GM21381 (cell line): ENCODE data around the gene RHOG.

Experiments used
- ATAC-seq: cut with Tn5 transposase; IDR thresholded peaks from one replicate; pipeline ENCODE4 v1.9.1; 2021; ENCODE audit warnings: mild to moderate bottlenecking, moderate library complexity; ENCODE audit not compliant: unreplicated experiment

RHOG gene

DNA sequence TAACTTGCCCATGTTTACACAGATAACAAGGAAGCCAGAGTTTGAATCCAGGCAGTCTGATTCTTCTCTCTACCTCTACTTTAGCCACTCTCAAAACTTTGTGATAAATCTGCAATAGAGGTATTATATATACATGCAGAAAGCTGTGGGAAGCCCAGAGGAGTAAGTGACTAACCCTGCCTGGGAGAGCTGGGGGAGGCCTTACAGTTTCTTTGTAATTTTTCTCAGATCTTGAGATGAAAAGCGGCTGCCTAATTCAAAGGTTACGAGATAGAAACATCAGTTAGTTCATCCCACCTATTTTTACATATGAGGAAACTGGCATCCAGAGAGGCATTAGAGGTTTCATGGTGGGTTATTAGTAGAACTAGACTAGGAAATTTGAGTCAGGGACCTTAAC lies 19.6 kb upstream of the RHOG start:
- ATAC-seq, result no peak

DNA sequence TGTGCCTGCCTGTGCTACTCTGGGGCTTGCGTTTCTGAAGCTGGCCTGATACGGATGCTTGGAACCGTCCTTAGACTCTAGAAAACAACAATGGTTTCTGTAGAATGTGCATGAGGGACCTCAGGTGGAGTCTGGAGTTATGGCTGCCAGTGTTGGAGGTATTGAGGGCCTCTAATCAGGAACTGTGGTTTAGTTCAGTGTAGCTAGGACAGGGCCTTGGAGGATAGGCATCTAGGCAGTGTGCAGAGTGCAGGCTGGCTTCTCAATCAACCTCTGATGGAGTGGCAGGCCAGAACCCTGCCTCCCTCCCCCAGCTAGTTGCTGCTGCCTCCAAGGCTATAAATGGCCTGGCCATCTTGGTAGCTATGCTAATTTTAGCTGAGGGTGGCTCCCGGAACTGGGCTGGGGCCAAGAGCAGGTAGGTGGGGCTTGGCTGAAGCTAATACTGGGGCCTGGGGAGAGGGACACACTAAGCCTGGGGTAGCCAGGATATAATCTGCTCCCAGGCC lies 18.7 kb upstream of the RHOG start:
- ATAC-seq, result no peak

DNA sequence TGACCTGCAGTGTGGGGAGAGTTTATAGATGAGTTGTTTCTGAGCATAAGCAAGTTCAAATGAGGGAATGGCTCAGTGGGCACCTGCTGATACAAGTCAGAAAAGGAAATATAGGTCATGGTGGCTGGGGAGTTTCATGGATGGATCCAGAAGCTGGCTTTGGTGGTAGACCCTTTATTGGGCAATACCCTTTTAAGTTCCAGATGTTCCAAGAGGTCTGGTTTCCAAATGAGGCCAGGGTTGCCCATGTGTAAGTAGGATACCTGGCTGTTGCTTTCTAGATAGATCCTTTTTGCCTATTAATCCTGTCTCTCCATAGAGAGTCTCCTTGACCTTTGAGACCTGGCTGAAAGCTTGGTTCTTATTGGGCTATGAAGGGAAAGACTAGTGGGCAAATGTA lies 16.9 kb upstream of the RHOG start:
- no peak for ATAC-seq

DNA sequence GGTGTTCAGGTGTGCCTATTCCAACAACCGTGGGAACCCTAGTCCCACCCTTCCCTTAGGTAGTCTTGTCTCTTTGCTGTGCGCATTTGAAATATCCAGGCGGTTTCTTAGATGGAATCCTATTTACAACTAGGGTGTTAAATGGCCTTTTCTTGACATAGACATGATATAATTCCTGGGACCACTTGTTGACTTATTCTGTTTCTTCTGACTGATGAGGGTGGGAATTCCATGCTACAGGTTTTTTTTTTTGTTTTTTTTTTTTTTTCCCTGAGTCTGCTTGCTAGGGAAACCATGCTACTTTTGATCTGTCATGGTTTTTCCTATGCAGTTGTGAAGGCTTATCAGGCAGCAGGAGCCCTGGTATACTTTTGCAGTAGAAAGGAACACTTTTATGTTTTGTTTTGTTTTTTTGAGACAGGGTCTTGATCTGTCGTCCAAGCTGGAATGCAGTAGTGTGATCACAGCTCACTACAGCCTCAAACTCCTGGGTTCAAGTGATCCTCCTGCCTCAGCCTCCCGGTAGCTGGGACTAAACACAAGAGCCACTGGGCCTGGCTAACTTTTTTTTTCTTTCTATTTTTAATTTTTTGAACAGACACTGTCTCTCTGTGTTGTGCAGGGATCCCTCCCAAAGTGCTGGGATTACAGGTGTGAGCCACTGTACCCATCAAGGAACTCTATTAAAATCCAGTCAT lies 16.2 kb upstream of the RHOG start:
- no peak for ATAC-seq

DNA sequence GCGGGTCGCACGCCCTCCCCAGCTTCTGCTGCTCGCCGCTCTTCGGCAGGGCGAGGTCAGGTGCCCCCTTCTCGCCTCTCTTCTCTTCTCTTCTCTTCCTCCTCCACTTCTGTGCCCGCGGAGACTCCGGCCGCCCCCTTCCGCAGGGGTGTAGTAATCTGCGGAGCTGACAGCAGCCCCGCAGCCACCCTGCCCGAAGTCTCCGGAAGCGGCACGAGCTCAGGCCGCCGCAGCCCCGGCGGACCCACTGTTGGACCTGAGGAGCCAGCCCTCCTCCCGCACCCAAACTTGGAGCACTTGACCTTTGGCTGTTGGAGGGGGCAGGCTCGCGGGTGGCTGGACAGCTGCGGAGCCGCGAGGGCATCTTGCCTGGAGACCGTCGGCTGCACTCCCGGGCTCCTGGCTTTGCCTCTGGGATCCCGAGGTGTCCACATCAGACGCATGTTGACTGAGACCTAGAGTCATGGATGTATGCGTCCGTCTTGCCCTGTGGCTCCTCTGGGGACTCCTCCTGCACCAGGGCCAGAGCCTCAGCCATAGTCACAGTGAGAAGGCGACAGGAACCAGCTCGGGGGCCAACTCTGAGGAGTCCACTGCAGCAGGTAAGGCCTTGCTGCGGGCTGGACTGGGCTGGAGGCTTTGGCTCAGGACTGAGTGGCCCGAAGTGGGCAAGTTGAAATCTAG lies 15.2 kb upstream of the RHOG start:
- ATAC-seq, result peak; percentile 20

DNA sequence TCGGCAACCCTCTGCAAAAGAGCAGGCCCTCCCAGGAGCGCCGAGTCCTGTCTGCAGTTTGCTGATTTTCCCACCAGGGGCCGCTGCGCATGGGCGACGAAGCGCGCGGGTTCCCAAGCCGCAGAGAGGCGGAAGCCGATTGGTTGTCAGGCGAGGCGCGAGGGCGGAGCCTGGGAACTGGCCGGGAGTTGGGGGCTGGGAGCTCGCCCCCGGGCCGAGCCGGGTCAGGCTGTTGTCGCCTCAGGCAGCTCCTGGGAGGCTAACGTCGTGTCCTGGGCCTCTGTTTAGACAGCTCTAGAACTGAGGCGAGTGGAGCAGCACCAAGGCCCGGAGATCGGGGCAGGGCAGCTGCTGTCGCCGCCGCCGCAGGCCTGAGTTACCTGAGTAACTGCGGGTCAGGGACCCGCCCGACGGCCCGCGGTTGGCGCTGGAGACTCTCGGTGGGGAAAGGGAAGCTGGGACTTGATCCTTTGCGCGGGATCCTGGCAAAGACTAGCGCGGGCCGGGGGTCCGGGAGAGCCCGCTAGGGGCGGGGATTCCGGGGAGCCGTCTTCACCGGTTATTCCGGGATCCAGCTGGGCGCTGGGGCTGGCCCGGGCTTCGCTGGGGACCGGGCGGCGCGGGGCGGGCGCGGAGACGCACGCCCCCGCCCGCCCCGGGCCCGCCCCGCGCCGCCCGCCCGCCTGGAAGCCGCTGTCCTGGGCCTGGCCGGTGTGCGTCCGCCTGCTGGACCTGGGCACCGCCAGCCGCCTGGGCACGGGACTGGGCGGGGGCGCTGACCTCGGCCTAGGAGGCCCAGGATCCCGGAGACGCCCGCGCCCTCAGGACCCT lies 14.4 kb upstream of the RHOG start, which contains the start of gene STIM1:
Gene STIM1 (plus strand): TSS at position 688 of the 831 bp plus-strand sequence. CDS start 607 bp downstream, outside the sequence.
- ATAC-seq, result peak; percentile 52

DNA sequence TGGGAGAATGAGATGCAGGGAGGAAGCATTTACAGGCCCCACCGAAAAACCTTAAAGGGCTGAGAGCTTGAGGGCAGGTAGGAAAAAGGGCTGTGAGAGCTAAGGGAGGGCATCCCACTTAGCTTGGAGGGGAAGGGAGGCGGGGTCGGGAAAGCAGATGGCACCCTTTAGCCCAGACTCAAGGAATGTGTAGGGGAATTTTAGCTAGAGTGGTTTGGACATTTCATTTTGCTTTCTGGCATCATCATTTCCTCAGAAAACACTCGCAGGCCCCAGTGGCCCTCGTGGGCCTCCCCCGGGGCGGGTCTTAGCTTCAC lies 13.9 kb upstream of the RHOG start:
- no peak for ATAC-seq

DNA sequence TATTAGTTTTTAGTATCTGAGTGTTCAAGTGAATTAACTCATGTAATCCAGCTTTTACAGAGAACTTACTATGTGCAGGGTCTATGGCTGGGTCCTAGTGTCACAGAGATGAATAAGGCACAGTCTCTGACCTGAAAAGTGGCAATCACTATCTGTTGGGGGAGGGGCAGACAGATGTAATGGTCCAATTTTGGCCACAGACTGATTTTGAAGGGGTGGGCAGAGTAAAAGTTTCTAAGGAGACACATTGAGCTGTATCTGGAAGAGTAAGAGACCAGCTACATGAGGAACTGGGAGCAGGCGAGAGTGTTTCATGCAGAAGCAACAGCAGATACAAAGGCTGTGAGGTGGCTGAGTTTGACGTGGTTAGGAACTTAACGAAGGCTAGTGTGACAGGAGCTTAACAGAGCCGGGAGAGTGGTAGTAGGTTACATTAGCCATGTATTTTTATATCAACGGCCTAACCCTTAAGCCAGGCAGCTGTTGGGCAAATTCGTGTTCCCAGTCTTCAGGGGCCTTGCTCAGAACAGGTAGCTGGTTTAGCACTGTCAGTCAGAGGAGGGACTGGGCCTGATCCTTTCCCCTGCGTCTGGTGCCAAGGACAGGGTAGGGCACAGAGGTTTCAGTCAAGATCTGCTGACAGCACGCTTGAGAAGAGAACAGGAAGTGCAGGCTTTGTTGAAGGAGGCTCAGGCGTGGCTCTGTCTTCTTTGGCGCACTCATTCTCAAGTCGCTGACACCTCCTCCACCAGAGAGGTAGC lies 13.3 kb upstream of the RHOG start:
- ATAC-seq, result peak; percentile 36

DNA sequence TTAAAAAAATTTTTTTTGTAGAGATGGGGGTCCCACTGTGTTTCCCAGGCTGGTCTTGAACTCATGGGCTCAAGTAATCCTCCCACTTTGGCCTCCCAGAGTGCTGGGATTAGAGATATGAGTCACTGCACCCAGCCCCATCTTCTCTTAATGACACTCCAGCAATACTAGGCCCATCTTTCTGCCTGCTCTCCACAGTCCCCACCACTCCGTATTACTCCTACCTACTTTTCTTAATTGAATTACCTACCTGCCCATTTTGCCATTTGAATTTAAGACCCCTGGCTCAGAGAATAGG lies 12.7 kb upstream of the RHOG start:
- ATAC-seq, result no peak

DNA sequence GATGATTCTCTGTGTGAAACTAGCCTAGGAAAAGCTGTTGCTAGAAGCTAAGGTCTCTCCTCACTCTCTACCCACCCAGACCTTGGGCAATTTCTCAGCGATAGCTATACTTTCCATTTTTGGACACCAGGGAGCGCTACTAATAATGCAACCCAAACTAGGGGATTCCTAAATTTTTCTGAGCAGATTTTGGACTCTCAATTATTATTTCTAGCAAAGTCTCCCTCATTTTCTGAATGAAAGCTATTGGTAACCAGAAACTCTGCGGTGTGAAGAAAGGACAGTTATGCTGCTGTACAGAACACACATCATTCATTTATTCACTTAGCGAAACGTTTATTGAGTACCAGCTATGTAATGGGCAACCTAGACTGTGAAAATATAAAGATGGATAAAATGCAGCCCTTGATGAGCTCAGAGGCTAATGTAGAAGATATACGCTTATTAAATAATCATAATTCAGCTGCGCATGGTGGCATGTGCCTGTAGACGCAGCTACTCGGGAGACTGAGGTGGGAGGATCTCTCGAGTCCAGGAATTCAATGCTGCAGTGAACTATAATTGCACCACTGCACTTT lies 8.6 kb upstream of the RHOG start:
- ATAC-seq, result no peak

DNA sequence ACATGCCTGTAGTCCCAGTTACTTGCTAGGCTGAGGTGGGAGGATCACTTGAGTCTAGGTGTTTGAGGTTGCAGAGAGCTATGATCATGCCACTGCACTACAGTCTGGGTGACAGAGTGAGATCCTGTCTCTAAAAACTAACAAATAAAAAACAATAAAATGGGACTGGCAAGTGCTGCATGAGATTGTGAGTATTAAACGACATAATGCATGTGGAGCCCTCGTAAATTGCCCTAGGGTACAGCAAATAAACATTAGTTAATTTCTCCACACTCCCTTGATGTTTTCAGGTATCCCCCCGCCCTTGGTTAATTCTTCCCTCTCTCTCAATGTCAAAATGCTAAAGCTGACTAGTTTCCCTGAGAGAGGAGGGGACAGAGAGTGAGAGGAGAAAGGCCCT lies 4.9 kb upstream of the RHOG start:
- ATAC-seq, result no peak

DNA sequence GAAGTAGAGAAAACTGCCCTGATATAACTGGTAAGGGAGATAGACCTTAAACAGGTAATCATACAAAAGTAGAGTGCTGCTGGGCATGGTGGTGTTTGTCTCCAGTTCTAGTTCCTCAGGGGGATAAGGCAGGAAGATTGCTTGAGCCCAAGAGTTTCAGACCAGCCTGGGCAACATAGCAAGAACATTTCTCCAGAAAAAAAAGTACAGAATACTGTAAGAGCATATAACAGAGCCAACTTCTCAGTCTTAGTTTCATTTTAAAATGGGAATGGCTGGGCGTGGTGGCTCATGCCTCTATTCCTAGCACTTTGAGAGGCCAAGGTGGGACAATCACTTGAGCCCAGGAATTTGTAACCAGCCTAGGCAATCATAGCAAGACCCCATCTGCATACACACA lies 4.5 kb upstream of the RHOG start:
- no peak for ATAC-seq

DNA sequence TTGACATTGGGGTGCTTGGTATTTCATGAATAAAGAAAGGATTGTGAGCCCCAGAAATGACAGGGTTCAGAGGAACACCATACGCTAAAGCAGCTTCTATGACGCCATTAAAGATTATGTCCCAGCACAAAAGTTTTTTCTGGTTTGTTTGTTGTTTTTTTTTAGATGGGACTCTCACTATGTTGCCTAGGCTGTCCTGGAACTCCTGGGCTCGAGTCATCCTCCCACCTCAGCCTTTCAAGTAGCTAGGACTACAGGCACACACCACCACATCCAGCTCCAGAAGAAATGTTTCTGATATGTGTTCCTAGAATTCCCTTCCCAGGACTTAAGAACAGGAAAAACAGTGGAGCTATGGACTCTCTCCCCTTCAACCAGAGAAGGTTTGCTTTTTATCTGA lies 2.6 kb upstream of the RHOG start:
- ATAC-seq, result no peak

DNA sequence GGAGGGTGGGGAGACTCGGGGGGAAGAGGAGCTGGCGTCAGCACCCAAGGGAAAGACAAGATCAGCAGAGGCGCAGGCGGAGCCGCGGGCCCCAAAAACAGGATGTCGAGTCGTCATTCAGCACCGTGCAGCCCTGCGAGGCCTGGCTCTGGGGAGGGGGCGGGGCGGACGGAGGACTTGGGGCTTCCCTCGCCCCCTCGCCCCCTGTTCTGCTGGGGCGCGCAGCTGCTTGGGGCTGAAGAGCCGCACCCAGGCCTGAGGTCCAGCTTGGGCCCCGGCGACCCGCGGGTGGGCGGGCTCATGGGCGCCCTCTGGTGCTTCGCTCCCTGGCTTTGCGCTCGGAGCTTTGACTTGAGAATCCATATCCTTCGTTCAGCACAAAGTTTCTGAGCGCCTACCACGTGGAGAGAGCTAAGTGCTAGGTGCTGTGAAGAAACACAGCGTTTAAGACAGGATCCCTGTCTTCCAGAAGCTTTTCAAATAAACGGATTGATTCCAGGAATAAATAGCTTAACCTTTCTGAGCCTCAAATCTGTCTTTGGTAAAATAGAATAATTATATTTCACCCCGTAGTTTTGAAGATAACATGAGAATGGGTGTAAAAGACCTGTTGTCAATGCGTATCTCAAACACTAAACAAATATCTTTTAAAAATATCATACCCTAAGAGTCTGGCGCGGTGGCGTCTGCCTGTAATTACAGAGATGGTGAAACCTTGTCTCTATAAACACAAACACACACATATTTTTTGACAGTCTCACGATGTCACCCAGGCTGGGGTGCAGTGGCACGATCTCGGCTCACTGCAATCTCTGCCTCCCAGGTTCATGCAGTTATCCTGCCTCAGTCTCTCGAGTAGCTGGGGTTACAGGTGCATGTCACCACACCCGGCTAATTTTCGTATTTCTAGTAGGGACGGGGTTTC lies 929 bp upstream of the RHOG start:
- ATAC-seq, result peak; percentile 49

DNA sequence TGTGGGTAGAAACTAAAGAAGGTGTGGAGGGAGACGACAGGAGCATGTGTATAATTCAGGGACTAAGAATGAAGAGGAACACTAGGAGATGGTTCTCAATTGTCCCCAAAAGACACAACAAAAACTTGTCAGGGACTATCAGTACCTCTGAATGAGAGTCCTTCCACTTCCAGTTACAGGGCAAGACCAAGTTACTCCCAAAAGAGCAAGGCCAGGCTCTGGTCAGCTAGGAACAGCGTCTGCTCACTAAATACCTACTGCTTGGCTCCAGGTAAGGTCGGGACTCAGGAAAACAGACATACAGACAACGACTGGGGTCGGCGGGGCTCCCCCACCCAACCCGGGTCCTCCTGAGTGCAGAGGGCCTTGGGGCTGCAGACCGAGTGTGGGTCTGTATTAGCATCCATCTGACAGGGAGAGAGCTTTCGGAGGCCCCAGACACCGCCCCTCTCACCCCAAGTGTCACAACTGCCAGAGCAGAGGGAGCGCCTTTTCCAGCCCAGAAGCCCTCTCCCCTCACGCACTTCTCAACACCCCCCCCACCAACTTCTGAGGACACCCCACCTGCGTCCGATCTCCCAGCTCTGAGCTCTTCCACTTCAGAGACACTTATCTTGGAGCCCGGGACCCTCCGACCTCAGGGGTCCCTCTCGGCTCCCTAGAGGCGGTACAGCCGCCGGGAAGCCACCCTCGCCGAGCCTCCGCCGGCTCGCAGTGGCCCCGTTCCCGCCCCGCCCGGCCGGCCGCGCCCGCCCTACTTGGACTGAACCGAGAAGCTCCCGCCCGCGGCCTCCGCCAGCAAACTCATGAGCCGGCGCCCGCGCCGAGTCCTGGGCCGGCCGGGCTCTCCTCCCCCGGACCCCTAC lies 522 bp downstream of the RHOG start:
- ATAC-seq, result no peak

DNA sequence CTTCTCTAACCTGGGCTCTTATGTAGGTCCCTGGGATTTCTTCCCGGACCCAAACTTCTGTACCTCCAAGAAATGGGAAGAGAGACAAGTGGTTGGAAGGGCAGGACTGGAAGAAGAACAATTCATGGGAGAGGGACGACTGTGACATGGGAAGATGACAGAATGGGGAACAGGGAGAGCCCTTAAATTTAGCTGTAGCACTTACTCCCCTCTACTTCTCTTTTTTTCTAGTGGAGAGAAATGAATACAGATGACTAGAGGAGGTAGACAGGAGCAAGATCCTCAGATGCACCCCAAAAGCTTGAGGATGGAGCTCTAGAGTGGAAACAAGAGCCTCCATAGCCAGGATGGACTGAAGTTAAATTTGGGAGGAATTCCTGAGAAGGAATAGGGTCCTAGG lies 2.3 kb downstream of the RHOG start:
- no peak for ATAC-seq

DNA sequence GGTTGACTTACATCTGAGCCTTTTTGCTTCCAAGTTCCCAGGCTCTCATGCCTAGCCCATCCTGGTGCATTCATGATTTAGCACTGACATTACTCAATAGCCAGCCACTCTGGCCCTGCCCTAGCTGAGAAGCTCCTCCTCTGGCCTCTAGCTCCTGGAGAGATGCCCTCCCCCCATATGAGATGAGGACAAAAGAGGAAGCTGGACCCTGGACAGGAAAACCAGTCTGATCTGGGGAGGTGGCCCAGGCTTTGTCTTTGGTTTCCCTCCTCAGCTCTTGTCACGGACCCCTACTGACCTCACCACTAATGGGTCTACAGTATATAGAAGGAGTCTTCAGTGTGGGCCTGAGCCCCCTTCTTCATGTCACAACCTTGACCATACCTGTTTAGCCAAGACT lies 3.0 kb downstream of the RHOG start:
- ATAC-seq, result no peak

DNA sequence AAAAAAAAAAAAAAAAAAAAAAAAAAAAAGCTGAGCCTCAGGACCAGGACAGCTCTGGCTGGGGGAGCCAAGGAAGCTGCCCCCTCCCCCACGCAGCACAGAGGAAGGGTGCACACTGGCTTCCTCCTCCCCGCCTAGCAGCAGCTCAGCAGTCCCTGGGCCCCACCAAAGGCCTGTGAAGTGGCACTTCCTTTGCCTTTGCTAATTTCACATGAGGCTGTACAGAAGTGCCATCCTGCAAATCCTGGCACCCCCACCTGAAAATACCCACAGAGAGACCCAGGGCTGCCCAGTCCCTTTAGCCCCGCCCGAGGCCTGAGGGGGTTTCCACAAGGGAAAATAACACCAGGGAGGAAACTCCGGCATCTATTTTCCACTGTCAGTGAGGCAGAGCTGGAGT lies 3.9 kb downstream of the RHOG start:
- ATAC-seq, result no peak

DNA sequence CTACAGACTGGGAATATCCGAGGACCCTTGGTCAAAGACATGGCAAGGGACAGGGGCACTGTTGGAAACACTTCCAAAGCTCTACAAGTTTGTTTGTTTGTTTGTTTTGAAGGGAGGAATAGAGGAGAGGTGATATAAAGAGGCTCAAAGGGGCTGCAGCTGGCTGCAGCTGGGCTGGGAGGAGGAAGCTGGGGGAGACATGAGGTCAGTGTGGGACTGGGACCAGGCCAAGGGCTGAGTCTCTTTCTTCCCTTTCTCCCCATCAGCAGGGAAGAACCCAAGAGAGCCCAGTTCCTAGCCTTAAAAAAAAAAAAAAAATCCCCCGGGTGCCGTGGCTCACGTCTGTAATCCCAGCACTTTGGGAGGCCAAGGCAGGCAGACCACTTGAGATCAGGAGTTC lies 5.0 kb downstream of the RHOG start:
- ATAC-seq, result no peak
